Epithelial cell of prostate (primary cell): ENCODE results near the gene YARS1.

Experiments used
- DNase-seq: peaks from one replicate; pipeline ENCODE4 v3.0.0-alpha.2; 2011; ENCODE audit warnings: low read depth, low spot score
- H3K27ac ChIP-seq: fragments of 450-650 bp; 2 replicates; pipeline ENCODE4 v1.5.1; 2017; ENCODE audit warnings: mild to moderate bottlenecking

The YARS1 gene

DNA sequence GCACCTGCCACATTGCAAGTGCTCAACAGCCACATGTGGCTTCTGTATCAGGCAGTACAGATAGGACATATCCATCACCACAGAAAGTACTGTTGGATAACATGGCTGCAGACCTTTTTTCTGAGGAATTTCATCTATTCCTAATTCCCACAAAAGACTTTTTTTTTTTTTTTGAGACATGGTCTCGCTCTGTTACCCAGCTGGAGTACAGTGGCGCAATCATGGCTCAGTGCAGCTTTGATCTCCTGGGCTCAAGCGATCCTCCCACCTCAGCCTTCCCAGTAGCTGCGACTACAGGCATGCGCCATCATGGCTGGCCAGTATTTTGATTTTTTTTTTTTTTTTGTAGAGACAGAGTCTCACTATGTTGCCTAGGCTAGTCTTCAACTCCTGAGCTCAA is 33.3 kb downstream of the YARS1 start:
- H3K27ac ChIP-seq: no peak overlapping the region
- no peak for DNase-seq

DNA sequence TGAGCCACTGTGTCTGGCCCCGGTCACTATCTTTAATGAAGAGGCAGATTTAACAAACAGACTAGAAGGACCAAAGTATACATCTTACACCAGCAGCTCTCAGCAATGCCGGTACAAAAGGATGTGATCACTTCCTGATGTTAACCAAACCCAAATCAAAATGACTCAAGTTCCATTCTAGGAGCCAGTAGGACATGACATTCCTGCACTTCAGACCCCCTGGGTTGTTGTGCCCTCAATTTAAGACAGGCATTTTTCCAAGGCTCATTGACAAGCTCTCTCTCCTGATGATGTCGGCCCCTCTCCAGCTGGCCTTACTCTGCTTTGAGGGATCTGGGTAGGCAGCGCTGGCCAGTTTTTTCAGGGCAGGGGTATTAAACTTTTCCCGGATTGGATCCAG is 35.1 kb downstream of the YARS1 start:
- DNase-seq: no peak
- H3K27ac ChIP-seq: peak overlapping the region; percentile 59

DNA sequence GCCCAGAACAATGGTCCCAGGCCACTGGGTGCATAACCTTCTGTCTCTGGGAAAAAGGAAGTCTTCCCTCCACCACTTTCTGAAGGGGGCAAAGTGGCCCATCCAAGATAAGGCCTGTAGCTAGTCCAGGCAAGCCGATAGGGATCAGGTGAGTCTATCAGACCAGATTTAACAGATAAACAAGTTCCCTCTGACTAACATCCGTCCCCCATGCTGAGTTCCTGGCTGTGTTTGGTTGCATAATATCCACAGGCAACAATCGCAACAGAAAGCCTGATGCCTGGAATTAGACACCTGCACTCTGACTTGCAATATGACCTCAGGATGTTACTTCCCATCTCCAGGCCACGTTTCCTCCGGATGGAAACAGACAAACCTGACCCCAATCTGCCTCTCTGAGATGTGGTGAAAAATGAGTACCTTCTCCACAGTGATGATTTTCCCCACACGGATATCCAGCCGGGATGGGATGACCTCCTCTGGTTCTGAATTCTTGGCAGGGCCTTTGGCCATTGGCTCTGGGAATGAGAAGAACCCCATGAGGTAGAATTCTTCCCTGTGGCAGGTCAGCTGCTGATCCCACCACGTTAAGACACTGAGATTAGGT is 36.4 kb downstream of the YARS1 start:
- no peak for DNase-seq
- H3K27ac ChIP-seq: peak overlapping the region; percentile 59

DNA sequence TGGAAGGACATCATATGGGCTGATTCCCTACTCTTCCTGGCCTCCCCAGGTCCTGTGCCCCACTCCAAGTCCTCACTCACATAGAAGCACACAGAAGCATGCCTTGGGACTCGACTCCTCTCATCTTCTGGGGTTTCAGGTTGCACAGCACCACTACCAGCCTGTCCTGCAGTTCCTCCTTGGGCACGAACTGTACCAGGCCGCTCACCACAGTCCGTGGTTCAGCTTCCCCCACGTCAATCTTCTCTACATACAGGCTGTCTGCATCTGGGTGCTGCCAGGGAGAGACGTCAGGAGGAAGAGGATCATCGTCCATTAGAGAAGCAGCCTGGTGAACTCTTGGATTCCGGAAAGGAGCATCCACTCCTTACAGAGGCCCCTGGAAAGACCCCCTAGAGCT is 37.2 kb downstream of the YARS1 start:
- H3K27ac ChIP-seq: peak overlapping the region; percentile 59
- no peak for DNase-seq

DNA sequence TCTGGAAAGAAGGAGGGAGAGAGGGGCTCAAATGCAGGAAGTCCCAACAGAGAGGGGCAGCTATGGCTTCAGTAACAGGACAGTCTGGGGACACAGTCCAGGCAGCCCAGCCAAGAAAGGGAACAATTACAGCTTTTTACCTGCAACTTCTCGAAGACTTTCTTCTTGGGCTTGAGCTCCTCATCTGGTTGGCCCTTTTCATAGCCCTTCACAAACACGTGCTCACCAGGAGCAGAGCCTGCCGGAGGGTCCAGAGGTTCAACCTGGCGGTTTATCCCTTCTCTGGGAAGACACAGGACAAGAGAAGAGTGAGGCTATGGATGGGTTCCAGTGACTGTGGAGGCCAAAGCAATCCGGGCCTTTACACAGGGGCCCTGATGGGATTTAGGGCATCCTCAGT is 37.9 kb downstream of the YARS1 start:
- no peak for DNase-seq
- H3K27ac ChIP-seq: peak overlapping the region; percentile 59

DNA sequence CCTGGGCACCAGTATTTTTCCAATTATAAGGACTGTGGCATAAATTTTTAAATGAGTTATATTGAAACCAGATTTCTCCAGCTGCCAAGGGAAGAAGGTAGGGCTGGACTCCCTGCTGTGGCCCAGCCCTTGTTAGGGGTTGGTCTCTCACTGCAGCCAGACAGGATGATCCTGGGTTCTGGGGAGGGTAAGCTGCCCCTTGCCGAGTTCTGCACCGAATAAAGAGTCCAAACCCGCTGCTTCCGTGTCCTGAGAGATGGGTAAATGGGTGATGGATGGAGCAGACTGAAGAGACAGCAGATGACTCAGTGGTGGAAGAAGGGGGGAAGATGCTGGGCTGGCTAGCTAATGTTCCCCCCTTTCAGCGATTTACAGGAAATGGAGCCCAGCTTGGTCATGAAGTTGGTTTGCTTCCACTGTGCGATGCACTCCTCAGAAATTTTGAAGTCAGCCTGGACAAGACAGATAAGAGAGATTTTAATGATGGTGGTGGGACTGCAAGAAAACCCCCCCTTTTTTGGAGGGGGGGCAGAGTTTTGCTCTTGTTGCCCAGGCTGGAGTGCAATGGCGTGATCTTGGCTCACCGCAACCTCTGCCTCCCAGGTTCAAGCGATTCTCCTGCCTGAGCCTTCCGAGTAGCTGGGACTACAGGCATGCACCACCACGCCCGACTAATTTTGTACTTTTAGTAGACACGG is 41.4 kb downstream of the YARS1 start:
- no peak for DNase-seq

DNA sequence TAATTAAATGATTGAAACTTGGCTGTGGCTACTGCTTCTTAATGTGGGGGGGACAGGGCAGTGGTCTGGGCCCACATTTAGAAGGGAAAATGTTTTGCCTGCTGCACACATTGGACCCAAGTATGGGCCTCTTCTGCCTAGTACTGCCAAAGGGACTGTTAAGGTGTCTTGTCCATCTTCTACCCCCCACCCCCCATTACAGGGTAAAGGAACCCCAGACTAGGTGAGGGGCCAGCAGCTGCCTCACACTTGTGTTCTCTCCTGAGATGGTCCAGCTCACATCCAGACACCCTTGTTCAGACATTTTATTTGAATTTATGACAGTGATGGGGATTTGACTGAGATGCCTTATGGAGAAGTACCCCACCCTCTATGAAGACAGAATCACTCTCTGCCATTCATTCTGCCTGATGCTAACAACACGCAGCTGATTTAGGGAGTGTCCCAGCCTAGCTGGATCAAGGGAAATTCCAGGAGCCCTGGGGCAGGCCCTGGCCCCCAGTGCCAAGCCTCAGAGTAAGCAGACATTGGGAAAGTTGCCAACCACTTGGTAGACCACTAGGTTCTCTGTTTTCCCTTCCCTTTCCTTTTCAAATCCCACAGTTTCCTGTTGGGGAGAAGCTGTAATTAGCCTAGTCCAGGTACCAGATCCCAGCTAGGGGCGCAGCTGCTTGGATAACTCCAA is 42.1 kb downstream of the YARS1 start:
- H3K27ac ChIP-seq: peak overlapping the region; percentile 58
- no peak for DNase-seq

More for the DNA sequence above, 41.4 kb downstream of the YARS1 start:
- peak overlapping the region; percentile 58 for H3K27ac ChIP-seq

DNA sequence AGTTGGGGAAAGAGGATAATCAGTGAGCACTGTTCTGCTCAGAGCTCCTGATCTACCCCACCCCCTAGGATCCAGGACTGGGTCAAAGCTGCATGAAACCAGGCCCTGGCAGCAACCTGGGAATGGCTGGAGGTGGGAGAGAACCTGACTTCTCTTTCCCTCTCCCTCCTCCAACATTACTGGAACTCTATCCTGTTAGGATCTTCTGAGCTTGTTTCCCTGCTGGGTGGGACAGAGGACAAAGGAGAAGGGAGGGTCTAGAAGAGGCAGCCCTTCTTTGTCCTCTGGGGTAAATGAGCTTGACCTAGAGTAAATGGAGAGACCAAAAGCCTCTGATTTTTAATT is 42.7 kb downstream of the YARS1 start:
- H3K27ac ChIP-seq: peak overlapping the region; percentile 58

DNA sequence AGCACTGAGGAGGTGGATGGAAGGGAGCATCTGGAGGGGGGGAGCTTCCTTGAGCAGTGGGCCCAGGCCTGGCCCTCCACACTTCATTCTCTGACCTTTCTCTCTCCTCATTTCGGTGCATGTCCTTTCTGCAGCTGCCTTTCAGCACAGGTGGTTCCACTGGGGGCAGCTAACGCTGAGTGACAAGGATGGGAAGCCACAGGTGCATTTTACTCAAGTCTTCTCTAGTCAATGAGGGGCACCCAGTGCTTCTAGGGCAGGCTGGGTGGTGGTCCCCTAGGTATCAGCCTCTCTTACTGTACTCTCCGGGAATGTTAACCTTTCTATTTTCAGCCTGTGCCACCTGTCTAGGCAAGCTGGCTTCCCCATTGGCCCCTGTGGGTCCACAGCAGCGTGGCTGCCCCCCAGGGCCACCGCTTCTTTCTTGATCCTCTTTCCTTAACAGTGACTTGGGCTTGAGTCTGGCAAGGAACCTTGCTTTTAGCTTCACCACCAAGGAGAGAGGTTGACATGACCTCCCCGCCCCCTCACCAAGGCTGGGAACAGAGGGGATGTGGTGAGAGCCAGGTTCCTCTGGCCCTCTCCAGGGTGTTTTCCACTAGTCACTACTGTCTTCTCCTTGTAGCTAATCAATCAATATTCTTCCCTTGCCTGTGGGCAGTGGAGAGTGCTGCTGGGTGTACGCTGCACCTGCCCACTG is 43.2 kb downstream of the YARS1 start:
- DNase-seq: no peak
- H3K27ac ChIP-seq: peak overlapping the region; percentile 58

More for the DNA sequence above, 42.7 kb downstream of the YARS1 start:
- no peak for DNase-seq

DNA sequence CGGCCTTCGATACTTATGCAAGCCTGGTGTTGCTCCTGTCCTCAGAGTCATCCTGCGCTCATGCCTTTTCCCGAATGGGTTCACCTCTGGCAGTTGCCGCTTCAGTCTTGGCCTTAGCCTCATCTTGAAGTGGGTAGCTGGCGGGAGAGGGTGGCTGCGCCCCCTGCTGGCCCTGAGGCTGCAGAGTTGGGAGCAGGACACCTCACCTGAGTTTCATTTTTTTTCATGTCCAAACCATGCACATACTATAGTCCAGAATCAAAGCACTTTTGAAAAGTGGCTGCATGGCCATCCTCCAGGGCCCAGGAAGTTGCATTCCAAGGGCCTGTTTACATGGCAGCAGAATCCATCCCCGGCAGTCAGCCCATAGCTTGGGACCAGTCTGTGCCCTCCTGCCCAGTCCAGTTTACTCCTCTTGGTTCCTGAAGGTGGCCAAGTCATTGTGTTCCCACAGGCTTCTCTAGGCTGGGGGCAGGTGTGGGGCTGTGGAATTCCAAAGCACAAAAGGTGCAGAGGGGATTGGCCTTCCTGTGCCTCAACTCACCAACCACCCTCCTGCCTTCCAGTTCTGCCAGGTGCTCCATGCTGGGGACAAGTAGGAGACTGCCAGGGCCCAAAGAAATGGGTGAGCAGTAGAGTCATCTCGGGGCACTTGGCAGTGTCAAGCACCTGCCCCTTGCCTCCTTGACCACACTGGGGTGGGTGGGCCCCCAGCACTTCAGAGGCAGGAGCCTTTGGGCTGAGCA is 44.0 kb downstream of the YARS1 start:
- H3K27ac ChIP-seq: peak overlapping the region; percentile 58
- DNase-seq: no peak

DNA sequence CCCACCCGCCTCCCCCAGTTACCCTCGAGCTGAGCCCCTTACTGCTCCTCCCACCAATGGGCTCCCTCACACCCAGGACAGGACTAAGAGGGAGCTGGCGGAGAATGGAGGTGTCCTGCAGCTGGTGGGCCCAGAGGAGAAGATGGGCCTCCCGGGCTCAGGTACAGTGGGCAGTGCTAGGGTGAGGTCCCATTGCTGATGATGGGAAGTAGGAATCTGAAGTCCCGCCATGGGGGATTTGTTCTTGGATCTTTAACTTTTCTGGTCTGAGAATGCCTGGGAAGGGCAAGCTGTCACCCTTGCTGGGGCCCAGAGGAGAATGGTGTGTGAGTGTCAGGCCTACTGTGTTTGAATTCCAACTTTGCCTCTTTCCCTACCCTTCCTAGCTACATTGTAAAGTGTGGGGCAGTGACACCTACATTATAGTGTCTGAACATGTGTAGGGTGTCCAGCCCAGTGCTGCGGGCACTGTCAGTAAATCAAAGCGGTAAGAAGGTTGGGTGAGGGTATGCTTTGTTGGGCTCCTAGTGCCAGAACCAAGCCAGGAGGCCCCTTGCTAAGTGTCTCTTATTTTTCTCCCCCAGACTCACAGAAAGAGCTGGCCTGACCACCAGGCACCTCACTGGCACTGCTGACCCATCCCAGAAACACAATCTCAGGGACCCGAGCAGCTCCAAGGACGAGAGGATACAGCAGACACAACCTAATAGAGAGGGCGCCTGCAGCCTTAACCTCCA is 44.7 kb downstream of the YARS1 start:
- H3K27ac ChIP-seq: peak overlapping the region; percentile 58
- DNase-seq: no peak

DNA sequence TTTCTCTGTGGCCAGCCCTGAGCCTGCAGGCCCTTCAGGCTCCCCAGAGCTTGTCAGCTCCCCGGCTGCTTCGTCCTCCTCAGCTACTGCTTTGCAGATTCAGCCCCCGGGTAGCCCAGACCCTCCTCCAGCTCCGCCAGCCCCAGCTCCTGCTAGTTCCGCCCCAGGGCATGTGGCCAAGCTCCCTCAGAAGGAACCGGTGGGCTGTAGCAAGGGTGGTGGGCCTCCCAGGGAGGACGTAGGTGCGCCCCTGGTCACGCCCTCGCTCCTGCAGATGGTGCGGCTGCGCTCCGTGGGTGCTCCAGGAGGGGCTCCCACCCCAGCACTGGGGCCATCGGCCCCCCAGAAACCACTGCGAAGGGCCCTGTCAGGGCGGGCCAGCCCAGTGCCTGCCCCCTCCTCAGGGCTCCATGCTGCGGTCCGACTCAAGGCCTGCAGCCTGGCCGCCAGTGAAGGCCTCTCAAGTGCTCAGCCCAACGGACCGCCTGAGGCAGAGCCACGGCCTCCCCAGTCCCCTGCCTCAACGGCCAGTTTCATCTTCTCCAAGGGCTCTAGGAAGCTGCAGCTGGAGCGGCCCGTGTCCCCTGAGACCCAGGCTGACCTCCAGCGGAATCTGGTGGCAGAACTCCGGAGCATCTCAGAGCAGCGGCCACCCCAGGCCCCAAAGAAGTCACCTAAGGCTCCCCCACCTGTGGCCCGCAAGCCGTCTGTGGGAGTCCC is 45.4 kb downstream of the YARS1 start:
- DNase-seq: no peak
- no peak overlapping the region for H3K27ac ChIP-seq

DNA sequence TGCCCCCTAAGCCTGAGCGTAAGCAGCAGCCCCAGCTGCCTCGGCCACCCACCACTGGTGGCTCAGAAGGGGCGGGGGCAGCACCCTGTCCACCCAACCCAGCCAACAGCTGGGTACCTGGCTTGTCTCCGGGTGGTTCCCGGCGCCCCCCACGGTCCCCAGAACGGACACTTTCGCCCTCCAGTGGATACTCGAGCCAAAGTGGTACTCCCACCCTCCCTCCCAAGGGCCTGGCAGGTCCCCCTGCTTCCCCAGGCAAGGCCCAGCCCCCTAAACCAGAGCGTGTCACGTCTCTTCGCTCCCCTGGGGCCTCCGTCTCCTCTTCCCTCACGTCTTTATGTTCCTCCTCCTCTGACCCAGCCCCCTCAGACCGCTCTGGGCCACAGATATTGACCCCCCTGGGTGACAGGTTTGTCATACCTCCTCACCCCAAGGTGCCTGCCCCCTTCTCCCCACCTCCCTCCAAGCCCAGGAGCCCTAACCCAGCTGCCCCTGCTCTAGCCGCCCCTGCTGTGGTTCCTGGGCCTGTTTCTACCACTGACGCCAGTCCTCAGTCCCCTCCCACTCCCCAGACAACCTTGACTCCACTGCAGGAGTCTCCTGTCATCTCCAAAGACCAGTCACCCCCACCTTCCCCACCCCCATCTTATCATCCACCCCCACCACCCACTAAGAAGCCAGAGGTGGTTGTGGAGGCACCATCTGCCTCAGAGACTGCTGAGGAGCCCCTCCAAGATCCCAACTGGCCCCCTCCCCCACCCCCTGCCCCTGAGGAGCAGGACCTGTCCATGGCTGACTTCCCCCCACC is 46.2 kb downstream of the YARS1 start:
- H3K27ac ChIP-seq: no peak overlapping the region
- DNase-seq: no peak

DNA sequence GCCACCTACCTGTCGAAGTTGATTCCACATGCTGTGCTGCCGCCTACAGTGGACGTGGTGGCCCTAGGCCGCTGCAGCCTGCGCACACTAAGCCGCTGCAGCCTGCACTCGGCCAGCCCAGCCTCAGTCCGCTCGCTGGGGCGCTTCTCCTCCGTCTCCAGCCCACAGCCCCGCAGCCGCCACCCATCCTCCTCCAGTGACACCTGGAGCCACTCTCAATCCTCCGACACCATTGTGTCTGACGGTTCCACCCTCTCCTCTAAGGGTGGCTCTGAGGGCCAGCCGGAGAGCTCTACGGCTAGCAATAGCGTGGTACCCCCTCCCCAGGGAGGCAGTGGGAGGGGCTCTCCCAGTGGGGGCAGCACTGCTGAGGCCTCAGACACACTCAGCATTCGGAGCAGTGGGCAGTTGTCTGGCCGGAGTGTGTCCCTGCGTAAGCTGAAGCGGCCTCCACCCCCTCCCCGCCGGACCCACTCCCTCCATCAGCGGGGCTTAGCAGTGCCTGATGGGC is 46.9 kb downstream of the YARS1 start:
- no peak overlapping the region for H3K27ac ChIP-seq
- no peak for DNase-seq

DNA sequence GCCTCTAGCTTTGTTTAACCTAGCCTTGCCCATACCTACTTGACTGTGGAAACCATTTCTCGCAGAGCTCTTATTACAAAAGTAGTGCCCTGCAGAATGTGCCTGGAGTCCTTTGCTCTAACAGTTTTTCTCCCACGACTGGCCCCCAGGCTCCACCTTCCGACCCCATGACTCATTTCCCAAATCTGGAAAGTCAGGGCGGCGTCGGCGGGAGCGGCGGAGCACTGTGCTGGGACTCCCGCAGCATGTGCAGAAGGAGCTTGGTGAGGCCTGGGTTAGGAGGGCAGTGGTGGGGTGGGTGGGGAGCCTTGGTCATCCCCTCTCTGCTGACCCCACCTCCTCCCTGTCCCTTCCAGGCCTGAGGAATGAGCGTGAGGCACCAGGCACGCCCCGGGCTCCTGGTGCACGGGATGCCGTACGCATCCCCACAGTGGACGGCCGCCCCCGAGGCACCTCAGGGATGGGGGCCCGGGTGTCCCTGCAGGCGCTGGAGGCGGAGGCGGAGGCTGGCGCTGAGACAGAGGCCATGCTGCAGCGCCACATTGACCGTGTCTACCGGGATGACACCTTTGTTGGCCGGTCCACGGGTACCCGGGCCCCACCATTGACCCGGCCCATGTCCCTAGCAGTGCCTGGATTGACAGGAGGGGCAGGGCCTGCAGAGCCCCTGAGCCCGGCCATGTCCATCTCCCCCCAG is 47.5 kb downstream of the YARS1 start:
- DNase-seq: no peak
- H3K27ac ChIP-seq: no peak overlapping the region

DNA sequence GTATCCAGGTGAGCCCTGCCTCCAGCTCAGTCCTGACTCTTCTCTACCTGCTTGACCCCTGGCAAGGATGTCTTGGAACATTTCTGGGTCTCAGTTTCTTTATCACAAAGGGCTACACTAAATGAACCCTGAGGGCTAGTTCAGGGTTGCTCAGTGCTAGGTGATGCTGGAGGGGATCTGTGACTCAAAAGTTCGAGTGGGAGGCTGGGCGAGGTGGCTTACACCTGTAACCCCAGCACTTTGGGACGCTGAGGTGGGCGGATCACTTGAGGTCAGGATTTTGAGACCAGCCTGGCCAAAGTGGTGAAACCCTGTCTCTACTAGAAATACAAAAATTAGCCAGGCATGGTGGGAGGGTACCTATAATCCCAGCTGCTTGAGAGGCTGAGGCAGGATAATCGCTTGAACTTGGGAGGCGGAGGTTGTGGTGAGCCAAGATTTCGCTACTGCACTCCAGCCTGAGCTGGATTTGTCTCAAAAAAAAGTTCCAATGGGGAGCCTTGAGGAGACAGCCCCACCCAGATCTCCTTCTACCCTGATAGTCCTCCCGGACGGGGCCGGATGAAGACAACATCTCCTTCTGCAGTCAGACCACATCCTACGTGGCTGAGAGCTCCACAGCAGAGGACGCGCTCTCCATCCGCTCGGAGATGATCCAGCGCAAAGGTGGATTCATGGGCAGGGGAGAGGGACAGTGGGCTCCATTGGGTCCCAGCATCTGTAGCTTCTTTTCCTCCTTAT is 48.9 kb downstream of the YARS1 start:
- peak overlapping the region; percentile 20 for H3K27ac ChIP-seq
- DNase-seq: no peak

DNA sequence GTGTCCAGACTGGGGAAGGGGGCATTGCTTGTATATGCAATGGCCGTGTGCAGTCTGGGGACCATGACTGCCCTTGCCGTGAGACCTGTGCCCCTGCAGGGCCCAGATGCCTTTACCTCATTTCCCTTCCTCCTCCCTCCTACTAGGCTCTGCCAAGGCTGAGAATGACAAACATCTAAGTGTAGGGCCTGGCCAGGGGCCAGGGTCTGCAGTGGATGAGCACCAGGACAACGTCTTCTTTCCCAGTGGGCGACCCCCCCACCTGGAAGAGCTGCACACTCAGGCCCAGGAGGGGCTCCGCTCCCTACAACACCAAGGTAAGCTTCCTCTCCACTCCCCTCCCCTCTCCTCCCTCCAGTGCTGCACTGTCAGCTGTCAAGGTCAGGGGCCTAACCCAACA is 49.5 kb downstream of the YARS1 start:
- H3K27ac ChIP-seq: peak overlapping the region; percentile 20
- DNase-seq: no peak
